Mammary epithelial cell (primary cell): Measurements from ENCODE around the gene SLC39A9.

ENCODE experiments used
- EZH2 ChIP-seq: IDR thresholded peaks from 2 replicates; pipeline ENCODE4 v1.6.1; 2012; ENCODE audit warnings: low read length, inconsistent platforms, borderline replicate concordance
- TF ChIP-seq, protein P1 (sequence below), 2 donors: IDR thresholded peaks in 1 of 2; conservative IDR thresholded peaks in 1 of 2; 2 replicates each; pipeline ENCODE4 v1.5.1; 2011 to 2012; ENCODE audit warnings: inconsistent platforms in 2 of 2, low read length in 2 of 2, mild to moderate bottlenecking in 2 of 2, control low read depth in 1 of 2, low read depth in 1 of 2; ENCODE audit not compliant: insufficient read depth in 1 of 2; ENCODE audit errors: extremely low read depth in 1 of 2

DNA sequence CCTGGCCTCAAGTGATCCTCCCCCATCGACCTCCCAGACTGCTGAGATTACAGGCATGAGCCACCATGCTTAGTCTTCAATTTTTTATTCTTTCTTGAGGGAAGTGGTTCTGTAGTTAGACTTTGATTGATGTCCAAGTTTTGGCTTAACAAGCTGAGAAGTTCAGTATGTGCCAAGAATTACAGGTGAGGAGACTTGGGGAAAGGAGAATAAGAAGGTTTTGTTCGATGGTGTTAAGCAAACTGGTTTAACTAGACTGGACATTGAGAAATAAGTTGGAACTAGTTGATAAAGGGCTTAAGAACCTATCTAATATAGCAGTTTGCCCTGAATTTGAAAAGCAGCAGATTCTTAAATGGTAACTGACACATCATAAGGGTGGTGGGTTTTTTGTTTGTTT lies 53.4 kb downstream of the SLC39A9 start:
- no peak for TF ChIP-seq EZH2
- TF ChIP-seq, protein P1, sequence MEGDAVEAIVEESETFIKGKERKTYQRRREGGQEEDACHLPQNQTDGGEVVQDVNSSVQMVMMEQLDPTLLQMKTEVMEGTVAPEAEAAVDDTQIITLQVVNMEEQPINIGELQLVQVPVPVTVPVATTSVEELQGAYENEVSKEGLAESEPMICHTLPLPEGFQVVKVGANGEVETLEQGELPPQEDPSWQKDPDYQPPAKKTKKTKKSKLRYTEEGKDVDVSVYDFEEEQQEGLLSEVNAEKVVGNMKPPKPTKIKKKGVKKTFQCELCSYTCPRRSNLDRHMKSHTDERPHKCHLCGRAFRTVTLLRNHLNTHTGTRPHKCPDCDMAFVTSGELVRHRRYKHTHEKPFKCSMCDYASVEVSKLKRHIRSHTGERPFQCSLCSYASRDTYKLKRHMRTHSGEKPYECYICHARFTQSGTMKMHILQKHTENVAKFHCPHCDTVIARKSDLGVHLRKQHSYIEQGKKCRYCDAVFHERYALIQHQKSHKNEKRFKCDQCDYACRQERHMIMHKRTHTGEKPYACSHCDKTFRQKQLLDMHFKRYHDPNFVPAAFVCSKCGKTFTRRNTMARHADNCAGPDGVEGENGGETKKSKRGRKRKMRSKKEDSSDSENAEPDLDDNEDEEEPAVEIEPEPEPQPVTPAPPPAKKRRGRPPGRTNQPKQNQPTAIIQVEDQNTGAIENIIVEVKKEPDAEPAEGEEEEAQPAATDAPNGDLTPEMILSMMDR (conservative IDR thresholded peaks at IDR 0.05 in 1 of 2, IDR thresholded peaks at IDR 0.05 in 1 of 2; ENCODE audit: extremely low read depth in 1 of 2, insufficient read depth in 1 of 2, low read depth in 1 of 2, low read length in 2 of 2): no peak
